GM19351 (cell line): ENCODE data around the gene FBXO36.

ENCODE experiments used
- ATAC-seq: cut with Tn5 transposase; IDR thresholded peaks from one replicate; pipeline ENCODE4 v1.9.1; 2021; ENCODE audit warnings: mild to moderate bottlenecking, moderate library complexity; ENCODE audit not compliant: unreplicated experiment

Gene FBXO36

DNA sequence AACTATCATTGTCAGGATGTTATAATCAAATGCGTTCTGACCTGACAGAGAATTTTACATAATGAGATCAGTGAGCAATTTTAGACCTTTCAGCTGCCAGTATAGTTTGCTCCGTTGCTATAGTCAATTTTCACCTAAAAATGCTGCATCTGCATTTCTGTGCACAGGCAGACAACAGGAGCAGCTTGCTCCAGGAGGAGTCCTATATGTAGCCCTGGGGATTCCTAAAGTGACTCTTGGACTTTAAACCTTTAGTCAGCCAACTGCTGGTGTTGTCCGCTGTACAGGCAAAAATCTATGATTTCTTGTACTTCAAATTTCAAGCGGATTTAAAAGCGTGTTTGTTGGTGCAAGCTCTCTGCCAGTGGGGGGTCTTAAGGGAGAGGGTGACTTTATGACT lies 120.7 kb downstream of the FBXO36 start:
- ATAC-seq: no peak

- no peak for ATAC-seq
Observed at GRCh38 chr2:230043461-230043860, 121.2 kb downstream of the FBXO36 start.

- no peak for ATAC-seq
Observed at GRCh38 chr2:230046491-230046890, 124.2 kb downstream of the FBXO36 start.

- ATAC-seq: no peak
Observed at GRCh38 chr2:230048010-230048671, 125.8 kb downstream of the FBXO36 start.

DNA sequence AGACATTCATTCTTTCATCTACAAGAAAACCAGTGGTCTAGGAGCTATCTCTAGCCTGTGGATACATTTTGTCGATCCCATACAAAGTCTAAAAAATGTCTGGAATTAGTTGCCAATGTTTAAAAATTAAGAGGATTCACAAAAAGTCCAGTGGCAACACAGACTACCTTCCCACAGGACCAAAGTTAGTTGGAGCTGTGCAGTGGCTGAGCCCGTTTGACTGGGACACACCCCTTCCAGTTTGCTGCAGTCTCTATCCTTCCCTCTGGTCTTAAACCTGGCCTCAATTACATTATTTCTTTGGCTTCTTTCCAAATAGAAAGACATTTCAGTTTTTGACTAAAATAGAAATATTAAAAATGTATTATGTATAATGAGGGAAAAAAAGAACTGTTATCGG lies 127.8 kb downstream of the FBXO36 start:
- no peak for ATAC-seq

DNA sequence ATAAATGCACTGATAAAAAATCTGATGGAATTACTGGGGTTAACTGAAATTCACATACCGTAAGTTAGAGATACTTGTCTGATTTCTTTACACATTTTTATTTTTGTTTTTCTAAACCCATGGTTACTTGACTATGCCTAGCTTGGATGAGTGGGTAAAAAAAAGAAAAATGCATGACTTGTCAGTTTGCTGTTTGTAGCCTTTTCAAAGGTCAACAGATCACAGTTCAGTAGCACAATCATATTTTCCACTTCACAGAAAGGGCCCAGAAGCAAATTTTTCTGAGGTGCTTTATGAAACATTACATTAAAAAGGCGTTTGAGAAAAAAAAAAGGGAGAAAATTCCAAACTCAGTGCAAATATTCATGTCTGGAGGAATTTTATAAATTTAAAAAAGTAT lies 130.0 kb downstream of the FBXO36 start:
- ATAC-seq: no peak

- ATAC-seq: no peak
Observed at GRCh38 chr2:230053753-230054478, 131.6 kb downstream of the FBXO36 start.

DNA sequence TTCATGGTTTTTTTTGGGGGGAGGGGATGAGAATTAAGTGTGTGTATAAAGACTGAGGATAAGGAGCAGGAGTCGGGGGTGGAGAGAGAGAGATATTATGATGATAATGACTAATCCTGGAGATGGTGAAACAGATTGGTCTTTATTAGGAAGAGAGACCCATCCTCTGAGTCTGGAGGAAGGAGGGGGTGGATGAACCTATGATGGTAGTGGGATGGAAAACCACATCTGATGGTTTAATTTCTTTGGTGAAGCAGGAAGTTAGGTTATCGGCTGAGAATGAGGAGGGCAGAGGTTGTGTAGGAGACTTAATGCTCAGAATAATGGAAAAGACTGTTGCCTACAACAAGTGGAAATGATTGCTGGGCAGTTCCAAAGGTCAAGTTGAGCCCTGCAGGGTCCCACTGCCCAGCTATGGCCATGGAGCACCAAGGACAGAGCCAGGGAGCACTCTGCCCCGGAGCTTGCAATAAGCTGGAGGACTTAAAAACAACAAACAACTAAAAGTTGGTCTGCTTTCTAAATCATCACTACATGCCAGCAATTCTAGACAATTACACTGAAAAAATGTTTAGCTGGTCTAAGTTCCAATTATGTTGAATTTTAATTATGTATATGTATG lies 138.5 kb downstream of the FBXO36 start:
- no peak for ATAC-seq
